Measurements from ENCODE around the gene CES3.
A peak's percentile ranks its signal among the peaks of the same experiment; 100 is the strongest.
"Not testable (repeated sequence)": the region's sequence is repeated elsewhere in the genome, so short reads cannot be mapped to it uniquely, and the experiment has no call there.

CES3 gene

GRCh38 chr16:66926961-66927436 lies 34.1 kb upstream of the CES3 start:
- DNase-seq: peak in 1 of 2 experiments; percentile 28

DNA sequence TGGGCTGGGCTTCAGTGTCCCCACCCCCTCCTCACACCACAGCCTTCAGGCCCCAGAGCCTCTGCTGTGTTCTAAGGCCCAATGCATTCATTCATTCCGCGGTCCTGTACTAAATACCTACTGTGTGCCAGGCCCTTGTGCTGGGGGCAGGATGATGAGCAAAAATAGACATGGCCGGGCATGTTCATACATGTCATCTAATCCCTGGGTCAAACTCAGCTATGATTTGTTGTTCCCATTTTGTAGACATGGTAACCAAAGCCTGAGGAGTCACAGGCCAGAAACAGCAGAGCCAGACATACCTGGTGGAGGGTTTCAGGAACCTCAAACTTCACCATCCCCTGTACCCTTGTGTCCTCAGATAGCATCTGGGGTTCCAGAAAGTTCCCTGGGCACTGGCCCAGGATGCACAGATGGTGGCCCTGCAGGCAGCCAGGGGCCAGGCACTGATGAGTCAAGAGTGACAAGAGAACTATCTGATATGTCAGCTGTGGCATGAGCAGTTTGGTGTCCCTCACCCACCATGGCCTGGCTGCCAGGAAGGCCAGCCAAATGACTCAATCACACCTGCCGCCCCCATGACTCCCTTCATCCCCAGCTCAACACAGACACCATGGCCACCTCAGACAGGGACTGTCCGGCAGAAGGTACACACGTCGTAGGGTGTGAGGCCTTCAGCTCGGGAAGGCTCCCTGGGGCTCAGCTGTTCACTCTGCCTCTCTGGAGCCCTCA lies 33.0 kb upstream of the CES3 start:
- no peak for DNase-seq

DNA sequence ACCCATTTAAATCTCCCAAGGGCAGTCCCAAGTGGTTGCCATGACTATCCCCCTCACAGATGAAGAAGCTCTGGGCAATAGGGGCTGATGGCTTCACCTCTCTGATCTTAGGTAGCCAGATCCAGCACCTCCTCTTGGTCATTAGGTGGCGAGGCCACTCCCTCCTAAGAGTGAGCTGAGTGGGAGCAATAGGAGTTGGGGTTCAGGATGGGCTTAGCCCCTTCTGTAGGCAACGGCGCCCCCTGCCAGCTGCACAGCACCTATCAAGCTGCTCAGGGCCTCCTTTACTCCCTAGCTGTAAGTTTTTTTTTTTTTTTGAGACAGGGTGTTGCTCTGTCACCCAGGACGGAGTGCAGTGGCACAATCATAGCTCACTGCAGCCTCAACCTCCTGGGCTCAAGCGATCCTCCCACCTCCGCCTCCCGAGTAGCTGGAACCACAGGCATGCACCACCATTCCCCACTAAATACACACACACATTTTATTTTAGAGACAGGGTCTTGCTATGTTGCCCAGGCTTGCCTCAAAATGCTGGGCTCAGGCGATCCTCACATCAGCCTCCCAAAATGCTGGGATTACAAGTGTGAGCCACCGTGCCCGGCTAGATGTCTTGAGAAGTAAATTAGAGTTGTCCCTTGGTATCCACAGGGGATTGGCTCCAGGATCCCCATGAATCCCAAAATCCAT lies 32.2 kb upstream of the CES3 start:
- DNase-seq: no peak

GRCh38 chr16:66930189-66930588 lies 30.9 kb upstream of the CES3 start:
- DNase-seq: no peak

DNA sequence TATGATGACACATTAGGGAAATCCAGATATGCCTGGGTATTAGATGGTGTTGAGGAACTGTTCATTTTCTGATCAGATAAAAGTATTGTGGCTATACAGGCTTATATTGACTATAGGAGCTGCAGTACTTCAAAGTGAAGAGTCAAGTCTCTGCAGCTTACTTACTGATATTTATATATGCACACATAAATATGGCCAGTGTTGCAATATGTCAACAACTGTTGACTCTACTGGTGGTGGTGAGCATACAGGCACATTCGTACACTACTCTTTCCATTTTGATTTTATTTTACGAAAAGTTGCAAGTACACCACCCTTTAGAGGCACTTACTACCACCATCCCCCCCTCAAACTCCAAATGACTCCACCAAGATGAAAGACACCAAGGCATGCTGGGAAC lies 29.4 kb upstream of the CES3 start:
- no peak for DNase-seq

DNA sequence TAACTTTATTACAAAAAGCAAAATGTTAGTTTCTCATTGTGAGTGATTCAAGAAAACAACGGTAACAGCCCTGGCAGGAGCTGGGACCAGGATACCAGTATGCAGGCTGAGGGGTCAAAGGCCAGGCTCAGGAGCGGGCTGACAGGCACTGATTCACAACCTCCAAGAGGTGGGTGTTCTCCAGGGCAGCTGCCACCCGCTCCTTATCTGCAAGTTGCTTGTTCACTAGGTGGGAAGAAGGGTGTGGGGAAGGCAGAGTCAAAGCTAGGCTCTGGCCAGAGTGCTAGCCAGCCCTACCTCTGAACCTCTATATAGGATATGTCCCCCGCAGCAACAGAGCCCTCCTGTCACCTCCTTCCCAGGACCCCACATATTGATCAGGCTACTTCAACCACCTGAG lies 29.0 kb upstream of the CES3 start:
- no peak for DNase-seq

DNA sequence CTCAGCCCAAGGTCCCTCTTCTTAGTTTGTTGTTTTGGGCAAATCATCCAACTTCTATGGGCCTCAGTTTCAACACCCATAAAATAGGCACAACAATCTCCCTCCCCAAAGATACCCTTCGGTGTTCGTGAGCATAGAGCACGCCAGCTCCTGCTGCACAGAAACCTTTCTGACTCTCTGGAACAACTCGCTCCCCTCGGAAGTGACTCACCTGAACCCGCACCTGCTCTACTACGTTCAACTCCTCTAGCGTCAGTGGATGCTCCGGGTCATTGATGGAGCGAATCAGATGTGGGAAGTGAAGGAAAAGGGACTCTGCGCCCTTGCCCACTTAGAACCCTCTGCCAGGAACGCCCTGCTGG lies 27.3 kb upstream of the CES3 start:
- no peak for DNase-seq

GRCh38 chr16:66934138-66934838 lies 26.8 kb upstream of the CES3 start, which contains the start of gene CIAO2B:
Gene CIAO2B, minus strand, starts transcription at chr16:66934402. Its CDS starts 38 bp downstream, at chr16:66934364.
- peak; percentile 22 to 26 for DNase-seq

GRCh38 chr16:66934839-66935313 lies 26.2 kb upstream of the CES3 start:
- DNase-seq: not testable (repeated sequence)

GRCh38 chr16:66935314-66936011 lies 25.6 kb upstream of the CES3 start, which contains the start of gene CES2:
Gene CES2, plus strand, starts transcription at chr16:66935516. Its CDS starts 120 bp downstream, at chr16:66935636.
- DNase-seq: no peak

DNA sequence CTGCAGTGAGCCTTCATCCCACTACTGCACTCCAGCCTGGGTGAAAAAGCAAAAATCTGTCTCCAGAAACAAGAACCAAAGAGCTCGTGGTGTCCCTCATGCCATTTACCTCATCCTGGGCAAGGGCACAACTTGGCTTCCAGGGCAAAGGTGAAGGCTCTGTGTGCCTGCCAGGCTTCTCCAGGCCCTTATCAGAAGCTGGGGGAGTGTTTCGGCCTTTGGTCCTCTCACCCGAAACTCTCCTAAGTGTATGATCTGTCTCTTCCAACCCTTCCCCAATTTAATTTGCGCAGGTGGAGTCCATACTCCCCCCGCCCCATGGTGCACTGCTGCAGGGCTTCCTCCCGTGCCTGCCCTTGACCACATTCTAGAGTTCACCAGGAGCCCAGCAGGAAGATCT lies 24.6 kb upstream of the CES3 start:
- DNase-seq: no peak

DNA sequence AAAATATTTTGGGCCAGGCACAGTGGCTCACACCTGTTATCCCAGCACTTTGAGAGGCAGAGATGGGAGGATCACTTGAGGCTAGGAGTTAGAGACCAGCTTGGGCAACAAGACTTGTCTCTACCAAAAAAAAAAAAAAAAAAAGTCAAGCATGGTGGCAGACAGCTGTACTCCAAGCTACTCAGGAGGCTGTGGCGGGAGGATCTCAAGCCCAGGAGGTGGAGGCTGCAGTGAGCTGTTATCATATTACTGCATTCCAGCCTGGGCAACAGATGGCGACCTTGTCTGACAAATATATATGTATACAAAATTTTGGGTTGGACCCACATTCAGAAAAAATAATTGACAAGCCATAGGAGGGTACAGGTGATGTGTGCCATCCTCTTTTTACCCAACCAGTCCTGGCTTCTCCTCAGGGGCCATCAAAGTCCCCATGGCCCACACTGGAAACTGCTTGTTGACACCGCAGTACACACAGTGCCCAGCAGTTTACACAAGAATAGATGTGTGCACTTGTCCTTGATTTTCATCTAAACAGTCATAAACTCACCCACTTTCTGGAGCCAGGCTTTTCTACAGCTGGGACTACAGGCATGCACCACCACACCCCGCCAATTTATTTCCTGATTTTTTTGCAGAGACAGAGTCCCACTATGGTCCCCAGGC lies 24.0 kb upstream of the CES3 start:
- DNase-seq: no peak

GRCh38 chr16:66937725-66938337 lies 23.2 kb upstream of the CES3 start:
- DNase-seq: no peak

- no peak for DNase-seq
Measured at GRCh38 chr16:66939366-66939765, 21.7 kb upstream of the CES3 start.

DNA sequence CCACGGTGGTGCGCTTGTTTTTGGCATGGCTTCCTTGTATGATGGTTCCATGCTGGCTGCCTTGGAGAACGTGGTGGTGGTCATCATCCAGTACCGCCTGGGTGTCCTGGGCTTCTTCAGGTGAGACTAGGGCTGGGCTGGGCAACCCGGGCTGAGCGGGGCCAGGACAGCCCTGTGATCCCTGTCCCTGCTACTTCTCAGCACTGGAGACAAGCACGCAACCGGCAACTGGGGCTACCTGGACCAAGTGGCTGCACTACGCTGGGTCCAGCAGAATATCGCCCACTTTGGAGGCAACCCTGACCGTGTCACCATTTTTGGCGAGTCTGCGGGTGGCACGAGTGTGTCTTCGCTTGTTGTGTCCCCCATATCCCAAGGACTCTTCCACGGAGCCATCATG lies 20.8 kb upstream of the CES3 start:
- DNase-seq: no peak

DNA sequence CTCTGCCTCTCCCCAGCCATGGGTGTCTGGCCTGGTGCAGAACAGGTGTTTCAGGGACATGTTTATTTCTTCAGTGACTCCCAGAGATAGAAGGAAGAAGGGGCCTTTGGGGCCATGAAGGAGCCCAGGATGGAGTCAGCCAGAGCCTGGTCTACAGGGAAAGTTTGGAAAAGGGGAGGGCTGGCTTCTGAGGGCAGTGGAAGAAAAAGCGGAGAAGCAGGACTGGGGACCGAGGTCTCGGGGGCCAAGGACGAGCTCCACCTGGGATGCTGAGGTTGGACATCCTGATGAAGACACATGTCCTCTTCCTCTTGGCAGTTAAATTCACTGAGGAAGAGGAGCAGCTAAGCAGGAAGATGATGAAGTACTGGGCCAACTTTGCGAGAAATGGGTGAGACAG lies 18.1 kb upstream of the CES3 start:
- no peak for DNase-seq

- DNase-seq: no peak
Measured at GRCh38 chr16:66943426-66944053, 17.5 kb upstream of the CES3 start.

DNA sequence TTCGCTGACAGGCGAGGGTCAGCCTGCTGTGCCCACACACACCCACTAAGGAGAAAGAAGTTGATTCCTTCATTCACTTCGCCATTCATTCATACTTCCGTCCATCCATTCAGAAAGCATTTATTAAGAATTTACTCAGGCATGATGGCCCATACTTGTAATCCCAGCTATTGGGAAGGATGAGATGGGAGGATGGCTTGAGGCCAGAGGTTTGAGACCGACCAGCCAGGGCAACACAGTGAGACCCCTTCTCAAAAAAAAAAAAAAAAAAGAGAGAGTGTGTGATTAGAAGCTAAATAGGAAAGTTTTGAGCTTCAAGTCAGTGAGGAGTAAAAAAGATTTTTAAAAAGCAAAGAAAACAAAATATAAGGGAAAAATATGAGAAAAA lies 17.0 kb upstream of the CES3 start:
- no peak for DNase-seq

GRCh38 chr16:66944971-66945370 lies 16.1 kb upstream of the CES3 start:
- DNase-seq: not testable (repeated sequence)

GRCh38 chr16:66945939-66946338 lies 15.1 kb upstream of the CES3 start:
- DNase-seq: no peak

DNA sequence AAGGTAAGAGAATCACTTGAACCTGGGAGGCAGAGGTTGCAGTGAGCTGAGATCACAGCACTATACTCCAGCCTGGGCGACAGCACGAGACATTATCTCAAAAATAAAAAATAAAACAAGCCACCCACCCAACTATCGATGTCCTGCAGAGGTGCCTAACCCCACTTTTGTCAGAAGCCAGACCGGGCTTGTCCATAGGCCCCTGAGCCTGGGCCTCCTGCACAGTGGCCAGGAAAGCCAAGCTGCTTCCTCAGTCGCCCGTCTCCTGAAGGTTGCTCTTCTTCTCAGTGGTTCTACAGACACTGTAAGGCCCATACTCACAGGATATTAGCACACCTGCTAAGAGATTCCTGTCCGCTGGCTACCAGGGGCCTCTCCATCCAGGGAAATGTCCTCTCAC lies 14.5 kb upstream of the CES3 start:
- DNase-seq: no peak

- no peak for DNase-seq
Measured at GRCh38 chr16:66946974-66947301, 14.1 kb upstream of the CES3 start.

All from NCI-H187 (cell line).